ENCODE data around the gene AQR.
"Not testable (repeated sequence)": the region's sequence is repeated elsewhere in the genome, so short reads cannot be mapped to it uniquely, and the experiment has no call there.

AQR gene

DNA sequence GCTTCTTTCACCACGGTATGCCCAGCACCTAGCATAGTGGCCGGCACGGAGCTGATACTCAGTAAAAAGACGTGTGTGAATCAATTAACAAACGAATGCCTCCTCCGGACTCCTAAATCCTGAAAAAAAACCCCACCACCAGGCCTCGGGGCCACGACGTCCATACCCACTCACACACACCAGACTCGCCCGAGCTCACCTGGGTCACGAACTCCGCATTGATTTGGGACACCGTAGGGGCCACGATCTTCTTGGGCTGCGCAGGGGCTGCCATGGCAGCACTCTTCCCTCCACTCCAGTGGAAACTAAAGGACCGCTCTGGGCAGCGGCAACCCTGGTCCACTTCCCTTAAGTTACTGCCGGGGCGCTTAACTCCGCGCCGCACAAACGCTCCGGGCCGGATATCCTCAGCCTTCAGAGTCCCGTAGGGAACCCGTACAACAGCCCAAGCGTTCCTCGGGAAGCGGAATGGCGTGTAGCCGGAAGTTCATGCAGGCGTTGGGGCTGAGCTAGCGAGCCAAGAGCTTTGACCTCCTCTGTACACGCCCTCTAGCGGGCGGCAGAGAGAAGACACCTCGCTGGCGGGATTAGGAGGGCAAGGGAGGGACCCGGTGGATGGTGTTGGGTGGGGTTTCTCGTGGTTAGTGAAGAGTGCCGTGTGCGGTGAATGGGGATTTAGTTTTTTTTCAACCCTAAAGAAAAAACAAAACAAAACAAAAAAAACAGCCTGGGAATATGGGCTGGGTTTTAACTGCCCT is at the start of gene AQR:
Gene AQR (minus strand): TSS at position 403 of the 758 bp plus-strand sequence. CDS start 129 bp downstream, at position 274.
- peak; percentile 89 for DNase-seq (ENCODE audit: low read depth, low spot score)

DNA sequence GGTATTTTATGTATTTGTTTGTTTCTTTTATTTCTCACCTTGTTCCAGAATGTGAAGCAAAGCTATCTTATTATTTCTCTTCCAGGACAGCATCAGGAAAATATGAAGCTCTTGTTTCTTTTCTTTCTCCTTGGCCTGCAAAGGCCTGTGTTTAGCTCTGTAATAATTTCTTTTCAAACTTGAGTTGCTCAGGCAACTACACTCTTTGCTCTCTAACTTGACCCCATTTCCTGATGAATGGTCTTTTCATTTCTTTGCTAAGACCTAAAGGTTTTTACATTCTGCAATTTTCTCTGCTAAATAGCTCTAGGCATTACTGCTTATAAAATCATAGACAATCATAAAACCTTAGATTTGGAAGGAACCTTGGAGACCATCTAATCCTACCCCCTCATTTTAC is 44.7 kb upstream of the AQR start:
- DNase-seq (ENCODE audit: low read depth, low spot score) = no peak

DNA sequence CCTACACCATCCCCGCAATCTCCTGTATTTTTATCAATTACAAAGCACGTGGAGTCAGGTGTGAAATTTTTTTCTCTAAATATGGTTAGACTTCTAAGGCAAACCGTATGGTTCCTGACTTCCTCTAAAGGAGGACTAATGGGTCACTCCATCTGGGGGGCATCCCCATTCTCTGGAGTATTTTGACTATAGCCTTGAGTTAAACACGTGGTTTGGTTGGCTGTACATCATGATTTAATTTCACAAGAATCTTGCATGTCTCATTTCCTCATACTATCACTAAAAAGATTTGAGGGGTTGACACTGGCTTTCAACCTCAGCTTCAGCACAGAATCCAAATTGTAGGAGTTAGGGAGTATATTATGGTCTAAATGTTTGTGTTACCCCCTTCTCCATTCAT is 43.8 kb upstream of the AQR start:
- no peak for DNase-seq (ENCODE audit: low read depth, low spot score)

DNA sequence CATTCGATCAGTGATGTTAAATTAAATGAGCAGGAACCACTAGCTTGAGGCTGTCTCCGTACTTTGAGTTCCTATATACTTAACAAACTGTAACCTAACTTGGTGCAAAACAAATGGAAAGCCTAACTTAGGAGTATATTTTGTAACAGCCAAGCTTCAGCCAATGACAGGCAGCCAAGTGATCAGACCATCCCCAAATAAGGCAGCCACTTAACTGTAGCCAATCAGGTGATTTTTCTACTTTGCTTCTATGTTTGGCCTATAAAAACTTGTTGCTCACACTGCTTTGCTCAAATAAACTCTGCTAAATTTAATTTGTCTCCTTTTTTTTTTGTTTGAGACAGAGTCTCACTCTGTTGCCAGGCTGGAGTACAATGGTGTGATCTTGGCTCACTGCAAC is 37.9 kb upstream of the AQR start:
- no peak for DNase-seq (ENCODE audit: low read depth, low spot score)

DNA sequence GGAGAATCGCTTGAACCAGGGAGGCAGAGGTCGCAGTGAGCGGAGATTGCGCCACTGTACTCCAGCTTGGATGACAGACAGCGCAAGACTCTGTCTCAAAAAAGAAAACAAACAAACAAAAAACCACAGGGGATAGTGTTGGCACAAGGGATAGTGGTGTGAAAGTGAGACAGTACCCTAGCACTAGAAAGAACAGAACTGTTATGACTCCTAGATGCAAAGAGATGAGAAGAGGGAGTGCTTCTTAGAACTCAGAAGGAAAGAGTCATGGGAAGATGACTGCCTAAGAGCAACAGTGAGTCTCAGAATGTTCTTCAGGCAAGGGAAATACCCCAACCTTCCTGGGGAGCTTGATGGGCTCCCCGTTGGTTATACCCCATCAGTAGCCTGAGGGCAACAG is 36.4 kb upstream of the AQR start:
- no peak for DNase-seq (ENCODE audit: low read depth, low spot score)

DNA sequence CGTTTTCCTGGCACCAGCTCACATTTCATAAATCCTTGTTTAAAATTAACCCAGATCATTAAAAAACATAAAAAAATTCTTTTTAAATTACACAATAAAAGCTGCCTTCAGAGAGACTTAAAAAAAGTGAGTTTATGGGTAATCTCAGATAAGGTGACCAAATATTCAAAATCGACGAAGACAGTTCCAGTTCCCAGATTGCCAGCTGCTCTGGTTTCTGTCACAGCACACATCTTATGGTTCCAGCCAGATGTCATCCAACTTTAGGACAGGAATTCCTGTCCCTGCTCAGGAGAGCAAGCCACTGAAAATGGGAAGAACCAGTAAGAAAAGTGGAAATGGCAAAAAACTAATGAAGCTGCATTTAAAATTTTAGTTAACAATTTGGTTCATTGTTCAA is 34.4 kb upstream of the AQR start:
- DNase-seq (ENCODE audit: low read depth, low spot score) = no peak

DNA sequence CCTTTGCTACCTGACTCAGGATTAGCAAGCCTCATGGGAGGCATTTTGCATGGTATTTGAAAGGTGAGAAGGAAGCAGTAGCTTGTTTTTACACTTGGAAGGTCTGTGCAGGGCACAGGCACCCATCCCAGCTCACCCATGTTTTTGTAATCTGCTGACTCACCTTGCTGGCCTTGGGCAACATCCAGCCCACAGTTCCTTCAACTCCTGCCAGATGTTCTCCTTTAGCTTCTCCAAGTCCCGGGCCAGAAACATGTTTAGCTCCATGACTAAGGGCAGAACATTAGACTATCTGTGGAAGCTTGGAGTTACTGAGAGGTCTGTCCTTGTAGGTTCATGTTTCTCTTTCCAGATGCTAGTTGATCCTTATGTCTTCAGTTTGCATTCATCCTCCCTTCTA is 31.0 kb upstream of the AQR start:
- no peak for DNase-seq (ENCODE audit: low read depth, low spot score)

DNA sequence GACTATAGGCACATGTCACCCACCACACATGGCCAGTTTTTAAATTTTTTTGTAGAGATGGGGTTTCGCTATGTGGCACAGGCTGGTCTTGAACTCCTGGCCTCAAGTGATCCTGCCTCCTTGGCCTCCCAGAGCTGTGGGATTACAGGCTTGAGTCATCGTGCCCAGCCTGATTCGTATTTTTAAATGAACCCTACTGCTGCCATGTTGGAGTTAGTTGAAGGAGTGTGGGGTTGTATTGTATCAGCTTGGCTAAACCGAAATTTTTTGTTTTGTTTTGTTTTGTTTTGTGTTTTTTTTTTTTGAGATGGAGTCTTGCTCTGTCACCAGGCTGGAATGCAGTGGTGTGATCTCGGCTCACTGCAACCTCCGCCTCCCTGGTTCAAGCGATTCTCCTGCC is 30.4 kb upstream of the AQR start:
- DNase-seq (ENCODE audit: low read depth, low spot score) = no peak

DNA sequence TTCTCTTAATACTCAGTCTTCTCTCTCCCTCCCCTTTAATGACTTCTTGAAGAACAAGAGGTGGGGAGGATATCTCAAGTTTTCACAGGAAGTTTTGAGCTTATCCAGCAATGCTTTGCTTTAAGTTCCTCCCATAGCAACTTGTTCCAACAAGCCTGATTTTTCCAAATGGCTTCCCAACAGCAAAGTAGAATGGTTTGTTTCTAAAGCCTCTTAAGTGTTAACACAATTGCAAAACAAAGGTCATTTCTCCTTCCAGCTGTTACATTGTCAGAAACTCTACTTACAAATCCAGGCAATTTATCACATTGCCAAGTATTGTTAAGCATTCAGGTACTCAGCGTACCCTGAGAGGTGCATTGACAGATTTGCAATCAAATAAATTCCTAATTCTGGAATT is 25.4 kb upstream of the AQR start:
- no peak for DNase-seq (ENCODE audit: low read depth, low spot score)

DNA sequence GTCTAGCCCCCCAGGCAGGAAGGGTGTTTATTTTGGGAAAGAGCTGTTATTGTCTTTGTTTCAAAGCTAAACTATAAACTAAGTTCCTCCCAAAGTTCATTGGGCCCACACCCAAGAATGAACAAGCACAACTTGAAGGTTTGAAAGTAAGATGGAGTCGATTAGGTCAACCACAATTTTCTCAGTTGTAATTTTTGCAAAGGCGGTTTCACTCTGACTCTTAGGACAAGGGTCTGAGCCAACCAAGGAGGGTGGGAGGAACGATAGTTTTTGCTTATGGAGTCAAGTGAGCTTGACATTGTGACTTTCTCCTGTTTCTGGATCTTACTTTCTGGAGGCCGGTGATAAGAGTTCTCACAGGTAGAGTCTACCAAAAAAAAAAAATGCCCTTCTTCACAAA is 24.3 kb upstream of the AQR start:
- no peak for DNase-seq (ENCODE audit: low read depth, low spot score)

DNA sequence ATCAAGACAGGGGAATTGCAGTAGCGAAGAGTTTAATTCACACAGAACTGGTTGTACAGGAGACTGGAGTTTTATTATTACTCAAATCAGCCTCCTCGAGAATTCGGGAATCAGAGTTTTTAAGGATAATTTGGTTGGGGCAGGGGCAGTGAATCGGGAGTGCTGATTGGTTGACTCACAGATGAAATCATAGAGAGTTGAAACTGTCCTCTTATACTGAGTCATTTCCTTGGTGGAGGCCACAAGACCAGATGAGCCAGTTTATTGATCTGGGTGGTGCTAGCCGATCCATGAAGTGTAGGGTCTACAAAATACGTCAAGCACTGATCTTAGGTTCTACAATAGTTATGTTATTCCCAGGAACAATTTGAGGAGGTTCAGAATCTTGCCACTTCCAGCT is 23.9 kb upstream of the AQR start:
- no peak for DNase-seq (ENCODE audit: low read depth, low spot score)

DNA sequence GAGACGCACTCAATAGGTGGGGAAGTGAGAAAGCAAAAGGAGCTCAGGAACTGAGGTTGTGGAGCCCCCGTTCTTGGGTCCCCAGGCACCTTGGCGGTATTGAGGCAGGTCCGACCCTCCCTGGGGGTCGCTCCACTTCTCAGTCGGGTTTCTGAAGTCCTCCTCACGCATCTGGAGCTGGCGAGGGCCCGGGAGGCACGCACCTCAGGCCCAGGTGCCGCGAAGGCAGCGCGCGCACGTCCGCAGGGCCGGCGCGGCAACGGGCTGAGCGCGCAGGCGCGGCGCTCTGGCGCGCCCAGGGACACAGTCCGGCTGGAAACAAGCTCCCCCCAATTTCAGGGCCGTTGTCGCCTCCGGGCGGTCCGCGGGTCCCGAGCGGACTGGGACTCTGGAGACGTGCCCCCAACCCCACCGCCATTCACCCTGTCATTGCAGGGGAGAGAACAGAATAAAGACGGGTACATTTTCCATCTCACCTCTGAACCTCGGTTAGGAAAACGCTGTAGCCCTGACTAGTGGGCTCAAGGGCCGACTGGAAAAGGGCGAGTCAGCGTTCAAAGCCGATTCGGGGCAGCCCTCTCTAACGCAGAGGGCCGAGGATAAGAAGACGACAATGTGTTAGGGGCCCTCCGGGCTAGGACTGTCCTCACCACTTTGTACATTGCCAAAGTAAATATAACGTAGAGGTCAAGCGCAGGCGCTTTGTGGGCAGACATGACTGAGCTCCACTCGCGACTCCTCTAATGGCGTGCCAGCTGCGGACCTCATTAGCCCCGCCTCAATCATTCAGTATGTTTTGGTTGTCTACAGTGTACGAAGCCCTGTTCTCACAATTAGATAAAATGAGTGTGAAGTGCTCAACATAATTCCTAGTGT is 18.7 kb upstream of the AQR start, which contains the start of gene ZNF770:
Gene ZNF770 (minus strand): TSS at position 261 of the 876 bp plus-strand sequence. CDS start 4,853 bp downstream, outside the sequence.
- peak; percentile 43 for DNase-seq (ENCODE audit: low read depth, low spot score)

DNA sequence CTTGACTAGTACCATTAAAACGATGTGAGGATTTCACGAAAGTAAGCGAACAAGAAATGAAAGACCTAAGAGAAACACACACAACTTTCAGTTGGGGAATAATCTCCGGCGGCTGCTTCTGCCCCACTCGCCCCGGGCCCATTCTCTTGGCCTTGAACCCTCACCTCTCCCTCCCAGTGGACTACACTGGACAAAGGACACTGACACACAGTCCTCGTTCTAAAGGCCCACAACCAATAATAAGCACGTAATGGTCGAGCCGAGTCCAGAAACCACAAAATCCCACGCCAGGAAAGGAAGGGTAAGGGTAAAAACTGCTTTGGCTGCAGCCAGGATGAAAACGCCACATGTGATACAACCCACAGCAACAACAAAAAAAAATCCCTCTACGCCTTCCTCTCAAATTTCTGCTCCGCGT is 18.1 kb upstream of the AQR start:
- peak; percentile 10 for DNase-seq (ENCODE audit: low read depth, low spot score)

DNA sequence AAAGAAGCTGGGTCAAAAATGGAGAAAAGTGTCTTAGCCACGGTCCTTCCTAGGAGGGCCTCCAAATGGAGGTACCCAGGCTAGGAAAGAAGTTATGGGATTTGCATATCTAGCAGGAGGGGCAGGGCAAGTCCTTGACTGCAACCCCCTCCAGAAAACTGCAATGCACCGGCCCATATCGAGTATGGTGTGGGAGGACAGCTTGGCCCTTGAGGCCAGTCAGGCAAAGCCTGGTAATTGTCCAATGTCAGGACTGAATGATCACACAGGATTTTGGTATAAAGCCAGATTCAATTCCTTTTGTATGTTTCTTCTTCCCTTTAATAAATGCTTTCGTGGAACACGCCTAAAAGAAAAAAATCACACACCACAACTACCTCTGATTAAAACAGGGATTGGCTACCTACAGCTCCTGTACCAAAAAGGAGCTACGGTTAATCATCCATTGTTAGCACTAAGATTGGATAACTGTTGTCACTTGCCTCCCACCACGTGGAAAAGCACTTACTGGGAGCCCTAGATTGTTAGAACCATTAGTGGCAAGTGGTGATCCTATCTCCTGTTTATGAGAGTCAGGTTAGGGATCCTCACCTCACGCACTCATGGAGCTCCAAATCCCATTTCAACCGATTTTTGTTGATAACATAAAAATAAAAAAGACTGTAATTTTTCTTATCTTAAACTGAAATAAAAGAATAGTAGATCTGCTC is 17.4 kb upstream of the AQR start:
- DNase-seq (ENCODE audit: low read depth, low spot score) = no peak

DNA sequence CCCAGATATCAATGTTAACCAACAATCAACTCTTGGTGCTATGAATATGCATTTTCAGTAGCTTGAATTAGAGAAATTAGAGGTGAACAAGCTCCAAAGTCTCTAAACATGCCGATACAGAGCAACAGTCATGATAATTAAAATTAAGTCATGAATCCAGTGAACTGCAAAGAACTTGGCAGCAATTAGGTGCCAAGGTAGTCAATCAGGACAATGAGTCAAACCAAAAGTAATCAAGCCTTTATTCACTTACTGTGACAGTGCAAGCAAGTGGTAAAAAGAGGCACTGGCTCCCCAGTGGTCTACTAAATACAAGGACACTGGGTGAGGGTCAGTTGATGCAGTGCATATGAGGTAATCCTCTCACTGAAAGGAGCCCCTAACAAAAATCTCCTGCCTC is 16.8 kb upstream of the AQR start:
- no peak for DNase-seq (ENCODE audit: low read depth, low spot score)

DNA sequence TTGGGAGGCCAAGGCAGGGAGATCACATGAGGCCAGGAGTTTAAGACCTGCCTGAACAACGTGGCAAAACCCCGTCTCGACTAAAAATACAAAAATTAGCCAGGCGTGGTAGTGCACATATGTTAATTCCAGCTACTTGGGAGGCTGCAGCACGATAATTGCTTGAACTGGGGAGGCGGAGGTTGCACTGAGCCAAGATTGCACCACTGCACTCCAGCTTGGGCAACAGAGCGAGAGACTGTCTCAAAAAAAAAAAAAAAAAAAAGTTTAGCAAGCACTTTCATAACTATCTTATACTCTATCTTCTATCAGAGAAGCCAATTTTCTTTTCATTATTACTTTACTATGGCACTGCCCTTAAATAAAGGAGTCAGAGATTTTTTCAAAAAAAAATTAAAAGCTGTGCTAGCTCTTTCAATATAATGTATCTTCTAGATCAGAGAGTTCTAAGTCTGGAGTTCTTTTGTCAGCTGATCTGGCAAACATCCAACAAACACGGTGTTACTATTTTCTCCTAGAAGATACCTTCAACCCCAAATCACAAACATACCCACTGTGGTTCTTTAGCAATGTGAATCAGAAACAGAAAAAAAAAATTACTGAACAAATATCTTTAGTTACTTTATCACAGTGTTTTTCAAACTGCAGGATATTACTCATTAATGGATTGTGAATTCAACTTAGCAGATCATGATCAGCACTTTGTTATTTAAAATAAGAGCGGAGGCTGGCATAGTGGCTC is 15.5 kb upstream of the AQR start:
- DNase-seq (ENCODE audit: low read depth, low spot score) = no peak

DNA sequence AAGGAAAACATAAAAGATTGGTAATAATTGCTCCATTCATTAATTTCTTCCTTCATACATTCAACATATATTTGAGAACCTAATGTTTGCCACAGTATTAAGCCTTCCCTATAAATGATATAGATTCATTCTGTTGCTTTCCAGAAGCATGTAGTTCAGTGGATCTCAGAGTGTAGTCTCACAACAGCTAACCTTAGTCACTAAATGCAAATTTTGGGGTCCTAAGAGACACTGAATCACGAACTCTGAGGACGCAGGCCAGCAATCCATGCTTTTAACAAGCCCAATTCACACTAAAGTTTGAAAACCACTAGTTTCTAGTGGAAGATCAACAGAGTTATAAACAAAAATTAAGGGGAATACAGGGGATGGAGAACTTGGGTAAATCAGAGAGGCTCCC is 7.2 kb upstream of the AQR start:
- no peak for DNase-seq (ENCODE audit: low read depth, low spot score)

DNA sequence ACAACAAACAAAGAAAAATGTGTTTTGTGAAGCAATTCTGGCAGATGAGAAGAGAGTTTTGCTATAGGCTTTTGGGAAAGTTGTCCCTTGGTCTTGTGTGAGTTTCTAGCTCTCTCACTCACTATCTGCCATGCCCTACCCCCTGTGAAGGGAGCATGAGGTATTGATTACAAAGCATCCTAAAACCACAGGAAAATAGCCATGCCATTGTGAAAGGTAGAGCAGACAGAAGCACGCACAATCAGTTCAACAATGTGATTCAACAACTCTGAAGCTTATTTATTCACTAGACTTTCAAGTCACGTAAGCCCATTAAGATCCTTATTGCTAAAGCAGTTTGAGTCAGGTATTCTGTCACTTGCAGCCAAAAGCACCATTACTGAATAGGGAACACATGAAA is 6.5 kb upstream of the AQR start:
- no peak for DNase-seq (ENCODE audit: low read depth, low spot score)

DNA sequence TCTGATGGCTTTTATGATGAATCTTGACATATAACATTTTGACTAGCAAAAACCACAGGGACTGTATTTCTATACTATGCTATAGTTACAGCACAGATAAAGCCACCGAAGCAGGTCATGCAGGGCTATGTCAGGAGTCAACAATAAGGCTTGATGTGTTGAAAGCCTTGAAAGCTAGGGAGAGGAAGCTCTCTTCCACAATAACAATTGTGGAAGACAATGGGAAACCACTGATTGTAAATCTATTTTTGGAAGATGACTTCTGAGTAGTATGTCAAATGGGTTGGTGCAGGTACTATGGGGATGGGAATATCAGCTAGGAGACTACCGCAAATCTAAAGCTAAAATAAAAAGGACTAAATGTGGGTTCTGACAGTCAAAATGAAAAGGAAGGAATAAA is 4.0 kb upstream of the AQR start:
- DNase-seq (ENCODE audit: low read depth, low spot score) = no peak

DNA sequence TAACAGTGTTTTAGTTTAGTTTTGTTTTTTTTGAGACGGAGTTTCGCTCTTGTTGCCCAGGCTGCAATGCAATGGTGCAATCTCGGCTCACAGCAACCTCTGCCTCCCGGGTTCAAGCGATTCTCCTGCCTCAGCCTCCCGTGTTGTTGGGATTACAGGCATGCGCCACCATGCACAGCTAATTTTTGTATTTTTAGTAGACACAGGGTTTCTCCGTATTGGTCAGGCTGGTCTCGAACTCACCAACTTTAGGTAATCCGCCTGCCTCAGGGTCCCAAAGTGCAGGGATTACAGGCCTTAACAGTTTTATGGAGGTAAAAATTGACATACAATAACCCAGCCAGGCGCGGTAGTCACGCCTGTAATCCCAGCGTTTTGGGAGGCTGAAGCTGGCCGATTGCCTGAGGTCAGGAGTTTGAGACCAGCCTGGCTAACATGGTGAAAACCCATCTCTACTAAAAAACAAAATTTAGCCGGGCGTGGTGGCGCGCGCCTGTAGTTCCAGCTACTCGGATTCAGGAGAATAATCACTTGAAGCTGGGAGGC is 629 bp upstream of the AQR start:
- not testable (repeated sequence) for DNase-seq (ENCODE audit: low read depth, low spot score)

DNA sequence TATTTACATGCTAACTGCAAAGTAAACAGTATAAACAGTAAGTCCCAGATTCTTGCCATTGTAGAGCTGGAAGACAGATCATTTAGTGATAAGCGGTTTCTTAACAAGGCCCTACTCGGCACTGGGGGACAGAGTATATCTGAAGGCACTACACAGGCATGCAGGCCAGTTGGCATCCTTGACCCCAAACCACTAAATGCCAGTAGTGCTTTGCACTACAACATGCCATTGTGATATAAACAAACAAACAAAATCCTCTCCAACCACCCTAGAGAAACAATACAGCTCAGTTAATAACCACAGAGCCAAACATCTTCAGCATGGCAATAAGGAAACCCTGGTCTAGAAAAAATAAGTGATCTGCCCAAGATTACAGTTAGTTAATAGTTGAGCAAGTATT is 5.3 kb downstream of the AQR start:
- DNase-seq (ENCODE audit: low read depth, low spot score) = no peak
